ENCODE measurements around the gene SMCHD1.
A peak's percentile ranks its signal among the peaks of the same experiment; 100 is the strongest.
"Not testable (repeated sequence)": the region's sequence is repeated elsewhere in the genome, so short reads cannot be mapped to it uniquely, and the experiment has no call there.

The SMCHD1 gene

GRCh38 chr18:2823966-2824365 is 168.4 kb downstream of the SMCHD1 start:
- no peak for DNase-seq

GRCh38 chr18:2824865-2825264 is 169.3 kb downstream of the SMCHD1 start:
- DNase-seq, result no peak

- no peak for DNase-seq
These were observed 170.2 kb downstream of the SMCHD1 start for GRCh38 chr18:2825613-2826175.

- DNase-seq, result no peak
These were observed 171.1 kb downstream of the SMCHD1 start for GRCh38 chr18:2826581-2826980.

GRCh38 chr18:2827061-2827460 is 171.5 kb downstream of the SMCHD1 start:
- DNase-seq, result no peak

- not testable (repeated sequence) for DNase-seq
These were observed 180.6 kb downstream of the SMCHD1 start for GRCh38 chr18:2836118-2836517.

GRCh38 chr18:2837290-2837689 is 181.8 kb downstream of the SMCHD1 start:
- not testable (repeated sequence) for DNase-seq

- no peak for DNase-seq
These were observed 183.7 kb downstream of the SMCHD1 start for GRCh38 chr18:2839202-2839601.

GRCh38 chr18:2840521-2840920 is 185.0 kb downstream of the SMCHD1 start:
- peak; percentile 53 for DNase-seq

GRCh38 chr18:2843146-2843545 is 187.6 kb downstream of the SMCHD1 start:
- DNase-seq, result no peak

GRCh38 chr18:2845172-2845571 is 189.6 kb downstream of the SMCHD1 start:
- no peak for DNase-seq

GRCh38 chr18:2846636-2847316 is 191.2 kb downstream of the SMCHD1 start, which contains the start of gene EMILIN2:
EMILIN2 (plus strand) TSS chr18:2847006; CDS start chr18:2847189, 183 bp downstream.
- peak; percentile 87 for DNase-seq

GRCh38 chr18:2847317-2848246 is 192.1 kb downstream of the SMCHD1 start:
- DNase-seq, result peak; percentile 40

- DNase-seq, result no peak
These were observed 193.0 kb downstream of the SMCHD1 start for GRCh38 chr18:2848247-2849246.

GRCh38 chr18:2850816-2851215 is 195.3 kb downstream of the SMCHD1 start:
- DNase-seq, result no peak

GRCh38 chr18:2851771-2852170 is 196.2 kb downstream of the SMCHD1 start:
- DNase-seq, result no peak

GRCh38 chr18:2852460-2852859 is 196.9 kb downstream of the SMCHD1 start:
- DNase-seq, result not testable (repeated sequence)

- DNase-seq, result no peak
These were observed 197.8 kb downstream of the SMCHD1 start for GRCh38 chr18:2853173-2853925.

- no peak for DNase-seq
These were observed 198.6 kb downstream of the SMCHD1 start for GRCh38 chr18:2853926-2854664.

Measured in fibroblast of skin of right quadriceps (primary cell).